Measurements from ENCODE around the gene TRPM3.

Gene TRPM3

GRCh38 chr9:71097671-71098070 lies 23.8 kb downstream of the TRPM3 start:
- no peak for DNase-seq (ENCODE audit: low read depth)

GRCh38 chr9:71096421-71097108 lies 24.9 kb downstream of the TRPM3 start:
- DNase-seq (ENCODE audit: low read depth) = no peak

- no peak for DNase-seq (ENCODE audit: low read depth)
Measured at GRCh38 chr9:71094708-71095251, 26.6 kb downstream of the TRPM3 start.

- DNase-seq (ENCODE audit: low read depth) = no peak
Measured at GRCh38 chr9:71090896-71091295, 30.5 kb downstream of the TRPM3 start.

- DNase-seq (ENCODE audit: low read depth) = no peak
Measured at GRCh38 chr9:71079451-71079850, 42.0 kb downstream of the TRPM3 start.

GRCh38 chr9:71076096-71076495 lies 45.3 kb downstream of the TRPM3 start:
- no peak for DNase-seq (ENCODE audit: low read depth)

GRCh38 chr9:71073494-71073893 lies 47.9 kb downstream of the TRPM3 start:
- no peak for DNase-seq (ENCODE audit: low read depth)

GRCh38 chr9:71072587-71072986 lies 48.8 kb downstream of the TRPM3 start:
- no peak for DNase-seq (ENCODE audit: low read depth)

GRCh38 chr9:71071633-71072032 lies 49.8 kb downstream of the TRPM3 start:
- no peak for DNase-seq (ENCODE audit: low read depth)

- no peak for DNase-seq (ENCODE audit: low read depth)
Measured at GRCh38 chr9:71058660-71059059, 62.8 kb downstream of the TRPM3 start.

- no peak for DNase-seq (ENCODE audit: low read depth)
Measured at GRCh38 chr9:71052287-71052686, 69.1 kb downstream of the TRPM3 start.

GRCh38 chr9:71048280-71048679 lies 73.1 kb downstream of the TRPM3 start:
- no peak for DNase-seq (ENCODE audit: low read depth)

GRCh38 chr9:71042448-71042990 lies 78.9 kb downstream of the TRPM3 start:
- DNase-seq (ENCODE audit: low read depth) = no peak

- DNase-seq (ENCODE audit: low read depth) = no peak
Measured at GRCh38 chr9:71037521-71037920, 83.9 kb downstream of the TRPM3 start.

- no peak for DNase-seq (ENCODE audit: low read depth)
Measured at GRCh38 chr9:71036501-71036900, 84.9 kb downstream of the TRPM3 start.

GRCh38 chr9:71032779-71033178 lies 88.6 kb downstream of the TRPM3 start:
- no peak for DNase-seq (ENCODE audit: low read depth)

GRCh38 chr9:71025728-71026127 lies 95.7 kb downstream of the TRPM3 start:
- no peak for DNase-seq (ENCODE audit: low read depth)

GRCh38 chr9:71025201-71025600 lies 96.2 kb downstream of the TRPM3 start:
- DNase-seq (ENCODE audit: low read depth) = no peak

GRCh38 chr9:71010258-71010657 lies 111.2 kb downstream of the TRPM3 start:
- no peak for DNase-seq (ENCODE audit: low read depth)

- DNase-seq (ENCODE audit: low read depth) = no peak
Measured at GRCh38 chr9:71005456-71005855, 116.0 kb downstream of the TRPM3 start.

- DNase-seq (ENCODE audit: low read depth) = no peak
Measured at GRCh38 chr9:71004196-71004595, 117.2 kb downstream of the TRPM3 start.

- no peak for DNase-seq (ENCODE audit: low read depth)
Measured at GRCh38 chr9:71003346-71003745, 118.1 kb downstream of the TRPM3 start.

- no peak for DNase-seq (ENCODE audit: low read depth)
Measured at GRCh38 chr9:71001780-71002386, 119.5 kb downstream of the TRPM3 start.
